GM13977 (cell line): Measurements from ENCODE around the gene GNB3.
A peak's percentile ranks its signal among the peaks of the same experiment; 100 is the strongest.

Source experiments
- DNase-seq: peaks from one replicate; pipeline ENCODE4 v3.0.0; 2012; ENCODE audit warnings: low spot score
- in situ Hi-C: fragments of 300-500 bp; cut with MboI; formaldehyde crosslinking; loops from one replicate; pipeline ENCODE4 v1.12.0; 2022; ENCODE audit warnings: low sequenced_read_pairs, low pct_unique_long_range_greater_than_20kb, mixed read lengths, inconsistent platforms; ENCODE audit not compliant: unreplicated experiment
- TF ChIP-seq, protein P1 (sequence below): IDR thresholded peaks from 2 replicates; pipeline ENCODE4 v1.5.1; 2012; ENCODE audit warnings: mild to moderate bottlenecking, control low read depth; ENCODE audit not compliant: insufficient read depth; ENCODE audit errors: extremely low read depth, missing control alignments

Gene GNB3

DNA sequence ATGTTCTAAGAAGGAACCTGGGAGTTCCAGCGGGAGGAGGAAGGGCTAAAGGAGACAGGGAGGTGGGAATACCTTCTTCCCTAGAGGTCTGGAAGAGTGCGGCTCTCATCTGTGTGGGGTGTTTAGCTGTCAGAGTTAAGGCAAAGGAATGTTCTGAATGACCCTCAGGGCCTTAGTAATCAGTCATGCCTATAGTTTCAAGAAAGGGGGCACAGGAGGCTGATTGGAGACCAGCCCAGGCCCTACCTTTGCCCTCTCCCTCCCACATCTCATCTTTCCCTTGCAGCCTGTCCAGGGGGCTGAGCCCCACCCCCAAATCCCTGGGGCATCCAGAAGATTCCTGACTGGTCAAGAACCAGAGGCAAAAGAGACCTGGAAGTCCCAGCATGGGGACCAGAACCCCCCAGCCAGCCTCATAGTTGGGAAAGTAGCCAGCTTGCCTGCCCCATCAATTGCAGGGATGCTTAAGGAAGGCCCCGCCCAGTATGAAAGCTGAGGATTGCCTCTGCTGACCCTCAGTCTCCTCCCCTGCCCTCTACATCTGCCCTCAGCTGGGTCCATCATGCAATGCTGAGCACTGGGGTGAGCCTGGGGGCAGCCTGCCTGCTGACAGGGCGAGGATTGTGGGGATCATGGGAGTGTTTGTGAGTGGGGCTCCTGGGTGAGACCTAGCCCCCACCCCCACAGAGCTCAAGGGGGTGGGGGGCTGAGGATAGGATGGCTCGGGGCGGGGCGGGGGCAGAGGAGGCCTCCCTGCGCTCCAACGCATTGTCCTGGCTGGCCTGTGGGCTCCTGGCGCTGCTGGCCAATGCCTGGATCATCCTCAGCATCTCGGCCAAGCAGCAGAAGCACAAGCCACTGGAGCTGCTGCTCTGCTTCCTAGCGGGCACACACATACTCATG lies 17.3 kb upstream of the GNB3 start:
- in situ Hi-C loops, result no loop called here
- no peak for DNase-seq
- TF ChIP-seq, protein P1, sequence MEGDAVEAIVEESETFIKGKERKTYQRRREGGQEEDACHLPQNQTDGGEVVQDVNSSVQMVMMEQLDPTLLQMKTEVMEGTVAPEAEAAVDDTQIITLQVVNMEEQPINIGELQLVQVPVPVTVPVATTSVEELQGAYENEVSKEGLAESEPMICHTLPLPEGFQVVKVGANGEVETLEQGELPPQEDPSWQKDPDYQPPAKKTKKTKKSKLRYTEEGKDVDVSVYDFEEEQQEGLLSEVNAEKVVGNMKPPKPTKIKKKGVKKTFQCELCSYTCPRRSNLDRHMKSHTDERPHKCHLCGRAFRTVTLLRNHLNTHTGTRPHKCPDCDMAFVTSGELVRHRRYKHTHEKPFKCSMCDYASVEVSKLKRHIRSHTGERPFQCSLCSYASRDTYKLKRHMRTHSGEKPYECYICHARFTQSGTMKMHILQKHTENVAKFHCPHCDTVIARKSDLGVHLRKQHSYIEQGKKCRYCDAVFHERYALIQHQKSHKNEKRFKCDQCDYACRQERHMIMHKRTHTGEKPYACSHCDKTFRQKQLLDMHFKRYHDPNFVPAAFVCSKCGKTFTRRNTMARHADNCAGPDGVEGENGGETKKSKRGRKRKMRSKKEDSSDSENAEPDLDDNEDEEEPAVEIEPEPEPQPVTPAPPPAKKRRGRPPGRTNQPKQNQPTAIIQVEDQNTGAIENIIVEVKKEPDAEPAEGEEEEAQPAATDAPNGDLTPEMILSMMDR, result no peak

DNA sequence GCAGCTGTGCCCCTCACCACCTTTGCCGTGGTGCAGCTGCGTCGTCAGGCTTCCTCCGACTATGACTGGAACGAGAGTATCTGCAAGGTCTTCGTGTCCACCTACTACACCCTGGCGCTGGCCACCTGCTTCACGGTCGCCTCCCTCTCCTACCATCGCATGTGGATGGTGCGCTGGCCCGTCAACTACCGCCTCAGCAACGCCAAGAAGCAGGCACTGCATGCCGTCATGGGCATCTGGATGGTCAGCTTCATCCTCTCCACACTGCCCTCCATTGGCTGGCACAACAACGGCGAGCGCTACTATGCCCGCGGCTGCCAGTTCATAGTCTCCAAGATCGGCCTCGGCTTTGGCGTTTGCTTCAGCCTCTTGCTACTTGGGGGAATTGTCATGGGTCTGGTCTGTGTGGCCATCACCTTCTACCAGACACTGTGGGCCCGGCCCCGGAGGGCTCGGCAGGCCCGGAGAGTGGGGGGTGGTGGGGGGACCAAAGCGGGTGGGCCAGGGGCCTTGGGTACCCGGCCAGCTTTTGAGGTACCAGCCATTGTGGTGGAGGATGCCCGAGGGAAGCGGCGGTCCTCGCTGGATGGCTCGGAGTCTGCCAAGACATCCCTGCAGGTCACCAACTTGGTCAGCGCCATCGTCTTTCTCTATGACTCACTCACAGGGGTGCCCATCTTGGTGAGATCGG lies 16.5 kb upstream of the GNB3 start:
- DNase-seq, result no peak
- in situ Hi-C loops, result no loop called here
- TF ChIP-seq, protein P1, result no peak

DNA sequence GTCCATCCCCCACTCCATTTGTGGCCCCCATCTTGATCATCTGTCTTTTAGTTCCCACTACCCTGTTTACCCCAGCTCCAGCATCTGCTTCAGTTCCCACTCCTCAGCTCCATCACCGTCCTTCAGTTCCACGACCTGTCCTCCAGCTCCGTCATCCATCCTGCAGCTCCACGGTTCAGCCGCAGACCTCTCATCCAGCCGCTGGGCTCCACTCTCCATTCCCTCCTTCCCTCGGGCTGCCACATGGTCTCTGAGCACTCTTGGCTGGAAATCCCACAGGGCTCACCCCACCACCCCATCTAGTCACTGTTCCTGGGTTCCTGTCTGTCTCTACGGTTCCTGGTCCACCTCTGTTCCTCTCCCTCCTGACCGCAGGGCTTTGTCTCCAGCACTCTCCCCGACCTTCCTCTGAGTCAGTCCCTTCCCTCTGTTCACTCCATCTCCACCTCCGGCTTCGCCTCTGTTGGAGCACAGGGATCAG lies 15.8 kb upstream of the GNB3 start:
- DNase-seq, result no peak
- in situ Hi-C loops, result no loop called here
- TF ChIP-seq, protein P1, result no peak

DNA sequence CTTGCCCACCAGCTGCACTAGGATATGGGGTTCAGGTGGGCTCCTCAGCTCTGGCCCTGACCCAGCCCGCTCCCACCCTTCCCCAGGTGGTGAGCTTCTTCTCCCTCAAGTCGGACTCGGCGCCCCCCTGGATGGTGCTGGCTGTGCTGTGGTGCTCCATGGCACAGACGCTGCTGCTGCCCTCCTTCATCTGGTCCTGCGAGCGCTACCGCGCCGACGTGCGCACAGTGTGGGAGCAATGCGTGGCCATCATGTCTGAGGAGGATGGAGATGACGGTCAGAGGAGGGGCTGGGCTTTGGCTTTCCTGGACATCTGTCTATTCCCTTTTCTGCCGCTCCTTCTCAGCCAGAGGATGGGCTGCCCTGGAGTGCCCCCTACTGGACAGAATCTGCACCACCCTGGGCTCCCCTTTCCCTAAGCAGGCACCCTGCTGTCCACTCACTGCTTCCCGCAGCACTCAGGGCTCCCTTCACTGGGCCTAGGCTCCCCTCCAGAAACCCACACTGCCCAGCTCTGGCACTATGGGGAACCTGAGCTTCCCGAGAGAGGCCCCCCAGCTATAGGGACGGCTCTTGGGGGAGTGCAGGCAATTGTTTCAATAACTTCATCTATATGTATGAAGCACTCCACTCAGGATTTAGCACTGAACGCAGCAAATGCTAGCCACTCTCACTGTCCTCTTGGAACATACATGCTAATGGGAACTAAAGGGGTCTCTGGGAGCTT lies 15.2 kb upstream of the GNB3 start:
- peak; percentile 96 for DNase-seq
- in situ Hi-C loops, result no loop called here
- TF ChIP-seq, protein P1, result peak; percentile 97

DNA sequence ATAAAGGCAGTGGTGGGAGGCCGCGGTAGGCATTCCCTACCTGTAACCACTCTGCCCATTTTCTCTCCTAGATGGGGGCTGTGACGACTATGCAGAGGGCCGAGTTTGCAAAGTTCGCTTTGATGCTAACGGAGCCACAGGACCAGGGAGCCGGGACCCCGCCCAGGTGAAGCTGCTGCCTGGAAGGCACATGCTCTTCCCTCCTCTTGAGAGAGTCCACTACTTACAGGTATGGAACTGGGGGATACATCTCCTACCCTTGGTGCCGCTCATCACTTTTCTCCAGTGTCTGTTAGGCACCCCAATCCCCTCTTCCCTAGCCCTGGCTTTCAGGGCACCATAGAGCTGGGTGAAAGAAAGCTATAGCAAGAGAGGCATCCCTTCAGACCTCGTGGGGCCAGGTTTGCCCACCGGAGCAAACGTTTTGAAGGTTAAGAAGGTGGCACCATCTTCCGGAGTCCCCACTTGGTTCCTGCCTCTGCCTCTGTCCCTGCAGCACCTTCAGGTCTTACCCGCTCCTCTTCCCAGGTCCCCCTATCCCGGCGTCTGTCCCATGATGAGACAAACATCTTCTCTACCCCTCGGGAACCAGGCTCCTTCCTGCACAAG lies 14.5 kb upstream of the GNB3 start:
- TF ChIP-seq, protein P1, result peak; percentile 4
- in situ Hi-C loops, result no loop called here
- DNase-seq, result no peak

DNA sequence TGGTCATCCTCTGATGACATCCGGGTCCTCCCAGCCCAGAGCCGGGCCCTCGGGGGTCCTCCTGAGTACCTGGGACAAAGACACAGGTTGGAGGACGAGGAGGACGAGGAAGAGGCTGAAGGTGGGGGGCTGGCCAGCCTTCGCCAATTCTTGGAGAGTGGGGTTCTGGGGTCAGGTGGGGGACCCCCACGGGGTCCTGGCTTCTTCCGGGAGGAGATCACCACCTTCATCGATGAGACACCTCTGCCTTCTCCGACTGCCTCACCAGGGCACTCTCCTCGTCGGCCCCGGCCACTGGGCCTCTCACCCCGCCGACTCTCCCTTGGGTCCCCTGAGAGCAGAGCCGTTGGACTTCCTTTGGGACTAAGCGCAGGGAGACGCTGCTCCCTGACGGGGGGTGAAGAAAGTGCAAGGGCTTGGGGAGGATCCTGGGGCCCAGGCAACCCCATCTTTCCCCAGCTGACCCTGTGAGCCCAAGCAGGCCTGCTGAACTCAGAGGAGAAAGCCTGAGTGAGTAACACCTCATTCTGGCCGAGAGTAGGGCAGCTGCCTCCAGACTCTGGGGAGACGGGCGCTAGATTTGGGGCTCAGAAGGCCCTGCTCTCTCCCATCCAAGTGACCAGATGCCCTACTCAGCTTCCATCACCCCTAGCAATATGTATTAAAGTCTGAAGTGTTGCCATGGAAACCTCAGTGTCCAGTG lies 13.8 kb upstream of the GNB3 start:
- DNase-seq, result no peak
- TF ChIP-seq, protein P1, result no peak
- in situ Hi-C loops, result no loop called here
